Natural killer cell (primary cell): ENCODE data around the gene CLIP2. TPM values are rescaled to one million over a fixed set of nuclear protein-coding genes. Genes with fewer than 3 reads are reported as not detected.

Experiments
- ATAC-seq, 3 donors: fragments of 150-1000 bp in 2 of 3; fragments of 200-7000 bp in 1 of 3; cut with Tn5 transposase; 1 replicate in 1 of 3; 2 replicates in 2 of 3; pipeline ENCODE4 v1.10.0; 2021; ENCODE audit warnings: mild to moderate bottlenecking in 2 of 3, moderate library complexity in 2 of 3
- DNase-seq, 2 donors: peaks; one replicate each; pipeline versions ENCODE4 v3.0.0 to v3.0.0-alpha.2; 2013 to 2021; ENCODE audit warnings: mixed read lengths in 1 of 2
- H3K27ac ChIP-seq: one replicate; pipeline ENCODE4 v1.5.1; 2013; ENCODE audit warnings: mild to moderate bottlenecking, low read length
- H3K27me3 ChIP-seq: one replicate; pipeline ENCODE4 v1.6.1; 2013; ENCODE audit warnings: low read length; ENCODE audit not compliant: control insufficient read depth, insufficient read depth
- H3K36me3 ChIP-seq: one replicate; pipeline ENCODE4 v1.6.1; 2013; ENCODE audit warnings: low read length; ENCODE audit not compliant: control insufficient read depth, insufficient read depth
- H3K4me1 ChIP-seq: one replicate; pipeline ENCODE4 v1.6.1; 2013; ENCODE audit warnings: low read length; ENCODE audit not compliant: control insufficient read depth, insufficient read depth
- H3K4me3 ChIP-seq: one replicate; pipeline ENCODE4 v1.5.1; 2013; ENCODE audit warnings: low read length
- H3K9me3 ChIP-seq: one replicate; pipeline ENCODE4 v1.6.1; 2013; ENCODE audit warnings: low read length; ENCODE audit not compliant: control insufficient read depth, insufficient read depth
- H3K27ac Mint-ChIP-seq, 2 donors: one replicate each; pipeline ENCODE4 v1.8.0; 2022; ENCODE audit warnings: mild to moderate bottlenecking in 2 of 2, mixed read lengths in 2 of 2, moderate library complexity in 1 of 2
- H3K27me3 Mint-ChIP-seq, 2 donors: one replicate each; pipeline ENCODE4 v1.8.0; 2022; ENCODE audit warnings: low read depth in 2 of 2, mixed read lengths in 2 of 2
- H3K36me3 Mint-ChIP-seq: one replicate; pipeline ENCODE4 v1.8.0; 2022; ENCODE audit warnings: mixed read lengths
- H3K4me1 Mint-ChIP-seq, 2 donors: one replicate each; pipeline ENCODE4 v1.8.0; 2022; ENCODE audit warnings: mixed read lengths in 2 of 2
- H3K4me3 Mint-ChIP-seq: one replicate; pipeline ENCODE4 v1.8.0; 2022; ENCODE audit warnings: mild to moderate bottlenecking, moderate library complexity, mixed read lengths
- H3K9me3 Mint-ChIP-seq, 2 donors: one replicate each; pipeline ENCODE4 v1.8.0; 2022; ENCODE audit warnings: mixed read lengths in 2 of 2
- whole genome bisulfite sequencing: methylation state at CpG from one replicate; pipeline ENCODE4 v1.1.7; 2013; ENCODE audit warnings: missing lambda C conversion rate; ENCODE audit not compliant: insufficient coverage; 5-methylcytosine and 5-hydroxymethylcytosine counted together
- intact Hi-C: fragments of 100-400 bp; cut with micrococcal nuclease; formaldehyde crosslinking; loops from one replicate; pipeline ENCODE4 v1.14.2; 2022
- total RNA-seq, 4 donors: library from RNA; stranded (reverse); fragments of 120-200 nt in 1 of 4; gene quantifications; one replicate each; pipeline versions ENCODE4 v1.2.3 to v1.2.4, GENCODE V29; 2013 to 2022
- TF ChIP-seq, protein P1 (sequence below): fragments of 200-600 bp; IDR thresholded peaks from one replicate; pipeline ENCODE4 v1.8.0; 2022; ENCODE audit warnings: antibody characterized with exemption

CLIP2 gene
- total RNA-seq, 3 donors from 2014 or later (not counting 1 experiment from before 2014, with no cell fraction given) = 8.5 to 14.7 (median 10.5) TPM

- TF ChIP-seq, protein P1, sequence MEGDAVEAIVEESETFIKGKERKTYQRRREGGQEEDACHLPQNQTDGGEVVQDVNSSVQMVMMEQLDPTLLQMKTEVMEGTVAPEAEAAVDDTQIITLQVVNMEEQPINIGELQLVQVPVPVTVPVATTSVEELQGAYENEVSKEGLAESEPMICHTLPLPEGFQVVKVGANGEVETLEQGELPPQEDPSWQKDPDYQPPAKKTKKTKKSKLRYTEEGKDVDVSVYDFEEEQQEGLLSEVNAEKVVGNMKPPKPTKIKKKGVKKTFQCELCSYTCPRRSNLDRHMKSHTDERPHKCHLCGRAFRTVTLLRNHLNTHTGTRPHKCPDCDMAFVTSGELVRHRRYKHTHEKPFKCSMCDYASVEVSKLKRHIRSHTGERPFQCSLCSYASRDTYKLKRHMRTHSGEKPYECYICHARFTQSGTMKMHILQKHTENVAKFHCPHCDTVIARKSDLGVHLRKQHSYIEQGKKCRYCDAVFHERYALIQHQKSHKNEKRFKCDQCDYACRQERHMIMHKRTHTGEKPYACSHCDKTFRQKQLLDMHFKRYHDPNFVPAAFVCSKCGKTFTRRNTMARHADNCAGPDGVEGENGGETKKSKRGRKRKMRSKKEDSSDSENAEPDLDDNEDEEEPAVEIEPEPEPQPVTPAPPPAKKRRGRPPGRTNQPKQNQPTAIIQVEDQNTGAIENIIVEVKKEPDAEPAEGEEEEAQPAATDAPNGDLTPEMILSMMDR = no peak
- H3K27me3 Mint-ChIP-seq = peaks cover 0 to 3% of the 10 kb centered on the region in 2 donors
- H3K27ac ChIP-seq = no peak overlapping the region
- no peaks in the 10 kb centered on the region for H3K9me3 ChIP-seq
- peaks cover 34 to 53% of the 10 kb centered on the region in 2 donors for H3K4me1 Mint-ChIP-seq
- intact Hi-C loops = loop anchor here (5.0 to 10.0 kb wide), 2 partner anchors 34 to 227 kb away; no protein-coding TSS in a partner anchor
- no peaks in the 10 kb centered on the region for H3K27me3 ChIP-seq
- peaks cover 46% of the 10 kb centered on the region for H3K4me1 ChIP-seq
- no peak for DNase-seq
- no peak for ATAC-seq
- H3K27ac Mint-ChIP-seq = peak overlapping the region in 1 of 2 donors; percentile 42
- no peaks in the 10 kb centered on the region for H3K36me3 ChIP-seq
- no peaks in the 10 kb centered on the region for H3K9me3 Mint-ChIP-seq
- H3K36me3 Mint-ChIP-seq = no peaks in the 10 kb centered on the region
- H3K4me3 Mint-ChIP-seq = peak overlapping the region; percentile 31
- WGBS = 73% methylated on average over 5 of the region's 5 CpGs
- H3K4me3 ChIP-seq = no peak overlapping the region
These were observed 2.3 kb downstream of the CLIP2 start for GRCh38 chr7:74291535-74291934.

- H3K27ac Mint-ChIP-seq = peak overlapping the region; percentile 22 to 48
- peaks cover 27 to 44% of the 10 kb centered on the region in 2 donors for H3K4me1 Mint-ChIP-seq
- Histone ChIP-seq H3K27ac (no peak overlapping the region), H3K4me1 (peaks cover 32% of the 10 kb centered on the region), H3K9me3 (no peaks in the 10 kb centered on the region), H3K36me3 (no peaks in the 10 kb centered on the region), H3K27me3 (no peaks in the 10 kb centered on the region), H3K4me3 (no peak overlapping the region)
- peak overlapping the region; percentile 47 for H3K4me3 Mint-ChIP-seq
- H3K9me3 Mint-ChIP-seq = no peaks in the 10 kb centered on the region
- DNase-seq (no peak), ATAC-seq (no peak)
- intact Hi-C loops = loop anchor here (5.0 to 10.0 kb wide), 2 partner anchors 36 to 228 kb away; no protein-coding TSS in a partner anchor
- TF ChIP-seq, protein P1 = no peak
- 70% methylated on average over 18 of the region's 18 CpGs for WGBS
- no peaks in the 10 kb centered on the region for H3K27me3 Mint-ChIP-seq
- H3K36me3 Mint-ChIP-seq = no peaks in the 10 kb centered on the region
These were observed 3.8 kb downstream of the CLIP2 start for GRCh38 chr7:74292757-74293576.

DNA sequence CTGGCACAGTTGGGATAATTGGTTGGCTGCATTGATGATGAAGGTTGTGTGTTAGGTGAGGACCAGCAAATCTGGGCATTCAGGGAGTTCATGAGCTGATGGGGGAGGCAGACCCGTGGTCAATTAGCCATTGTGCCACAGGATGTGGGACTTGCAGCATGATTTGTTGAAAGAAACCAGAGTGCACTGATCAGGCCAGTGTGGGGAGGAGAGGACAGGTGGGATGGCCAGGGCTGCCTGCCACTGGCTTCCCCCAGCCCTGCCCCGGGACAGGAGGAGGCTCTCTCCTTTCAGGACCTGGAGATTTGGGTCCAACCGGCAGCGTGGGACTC lies 4.3 kb downstream of the CLIP2 start:
- peaks cover 21 to 38% of the 10 kb centered on the region in 2 donors for H3K4me1 Mint-ChIP-seq
- H3K9me3 ChIP-seq = no peaks in the 10 kb centered on the region
- no peak for DNase-seq
- no peaks in the 10 kb centered on the region for H3K27me3 ChIP-seq
- no peaks in the 10 kb centered on the region for H3K9me3 Mint-ChIP-seq
- TF ChIP-seq, protein P1 = no peak
- no peaks in the 10 kb centered on the region for H3K36me3 Mint-ChIP-seq
- peak overlapping the region; percentile 47 for H3K4me3 Mint-ChIP-seq
- intact Hi-C loops = loop anchor here (5.0 to 10.0 kb wide), 2 partner anchors 36 to 229 kb away; no protein-coding TSS in a partner anchor
- H3K27ac Mint-ChIP-seq = peak overlapping the region in 1 of 2 donors; percentile 22
- H3K27me3 Mint-ChIP-seq = no peaks in the 10 kb centered on the region
- WGBS = 15% methylated on average over 2 of the region's 4 CpGs
- peaks cover 26% of the 10 kb centered on the region for H3K4me1 ChIP-seq
- no peak overlapping the region for H3K27ac ChIP-seq
- no peak overlapping the region for H3K4me3 ChIP-seq
- H3K36me3 ChIP-seq = no peaks in the 10 kb centered on the region
- ATAC-seq = no peak
